IPS-20b (cell line): Measurements from ENCODE around the gene ABR.
"Not testable (repeated sequence)": the region's sequence is repeated elsewhere in the genome, so short reads cannot be mapped to it uniquely, and the experiment has no call there.

ENCODE experiments used
- H3K27ac ChIP-seq: one replicate; pipeline ENCODE4 v1.5.1; 2013; ENCODE audit warnings: low read length
- H3K27me3 ChIP-seq: 2 replicates; pipeline ENCODE4 v1.6.1; 2013; ENCODE audit warnings: mild to moderate bottlenecking, low read length, inconsistent platforms; ENCODE audit not compliant: insufficient read depth
- H3K36me3 ChIP-seq: 2 replicates; pipeline ENCODE4 v1.6.1; 2013; ENCODE audit warnings: low read depth, mild to moderate bottlenecking, inconsistent platforms, low read length, moderate library complexity; ENCODE audit not compliant: insufficient read depth
- H3K4me1 ChIP-seq: 2 replicates; pipeline ENCODE4 v1.6.1; 2013; ENCODE audit warnings: mild to moderate bottlenecking, control low read depth, inconsistent platforms, low read length, moderate library complexity; ENCODE audit not compliant: insufficient read depth
- H3K4me3 ChIP-seq: 2 replicates; pipeline ENCODE4 v1.5.1; 2013; ENCODE audit warnings: mild to moderate bottlenecking, low read length, inconsistent platforms
- H3K9ac ChIP-seq: 2 replicates; pipeline ENCODE4 v1.6.1; 2013; ENCODE audit warnings: low read depth, mild to moderate bottlenecking, inconsistent platforms, low read length, moderate library complexity
- H3K9me3 ChIP-seq: 2 replicates; pipeline ENCODE4 v1.6.1; 2013; ENCODE audit warnings: mild to moderate bottlenecking, low read depth, low read length, inconsistent platforms; ENCODE audit not compliant: insufficient read depth

Gene ABR

GRCh38 chr17:1122533-1123392 lies 57.0 kb downstream of the ABR start:
- H3K4me3 ChIP-seq: no peak overlapping the region
- H3K4me1 ChIP-seq: no peaks in the 10 kb centered on the region; the same call in 1 of the 2 replicates
- H3K9me3 ChIP-seq: no peaks in the 10 kb centered on the region; the same call in 1 of the 2 replicates
- H3K9ac ChIP-seq: no peak overlapping the region
- H3K27me3 ChIP-seq: 0 out of 2 replicates have a peak, but pooled peaks cover 6% of the 10 kb centered on the region
- no peak overlapping the region for H3K27ac ChIP-seq
- no peaks in the 10 kb centered on the region for H3K36me3 ChIP-seq

GRCh38 chr17:1121442-1121817 lies 58.4 kb downstream of the ABR start:
- not testable (repeated sequence) for H3K9me3 ChIP-seq, H3K27me3 ChIP-seq, H3K4me1 ChIP-seq, H3K27ac ChIP-seq, H3K9ac ChIP-seq, H3K36me3 ChIP-seq, H3K4me3 ChIP-seq

GRCh38 chr17:1120596-1121441 lies 59.0 kb downstream of the ABR start:
- 0 out of 2 replicates have a peak, but pooled peaks cover 6% of the 10 kb centered on the region for H3K27me3 ChIP-seq
- H3K9me3 ChIP-seq: no peaks in the 10 kb centered on the region; the same call in 1 of the 2 replicates
- H3K27ac ChIP-seq: no peak overlapping the region
- no peaks in the 10 kb centered on the region for H3K36me3 ChIP-seq
- no peaks in the 10 kb centered on the region; the same call in 1 of the 2 replicates for H3K4me1 ChIP-seq
- H3K9ac ChIP-seq: no peak overlapping the region
- H3K4me3 ChIP-seq: no peak overlapping the region

GRCh38 chr17:1119924-1120323 lies 59.9 kb downstream of the ABR start:
- H3K9me3 ChIP-seq: no peaks in the 10 kb centered on the region; the same call in 1 of the 2 replicates
- no peak overlapping the region for H3K4me3 ChIP-seq
- H3K27ac ChIP-seq: no peak overlapping the region
- H3K9ac ChIP-seq: no peak overlapping the region
- H3K36me3 ChIP-seq: no peaks in the 10 kb centered on the region
- H3K4me1 ChIP-seq: no peaks in the 10 kb centered on the region; the same call in 1 of the 2 replicates
- 0 out of 2 replicates have a peak, but pooled peaks cover 6% of the 10 kb centered on the region for H3K27me3 ChIP-seq

GRCh38 chr17:1116602-1117001 lies 63.2 kb downstream of the ABR start:
- H3K27me3 ChIP-seq: no peaks in the 10 kb centered on the region
- H3K27ac ChIP-seq: no peak overlapping the region

GRCh38 chr17:1112875-1113274 lies 66.9 kb downstream of the ABR start:
- Histone ChIP-seq H3K9ac (no peak overlapping the region), H3K27me3 (peaks cover 10% of the 10 kb centered on the region), H3K27ac (no peak overlapping the region), H3K4me1 (peaks cover 6% of the 10 kb centered on the region; the same call in 1 of the 2 replicates), H3K36me3 (no peaks in the 10 kb centered on the region), H3K4me3 (no peak overlapping the region), H3K9me3 (no peaks in the 10 kb centered on the region)

More at GRCh38 chr17:1116602-1117001, 63.2 kb downstream of the ABR start:
- H3K9me3 ChIP-seq: no peaks in the 10 kb centered on the region; the same call in 1 of the 2 replicates
- H3K4me1 ChIP-seq: no peaks in the 10 kb centered on the region
- H3K9ac ChIP-seq: no peak overlapping the region
- no peak overlapping the region for H3K4me3 ChIP-seq
- no peaks in the 10 kb centered on the region for H3K36me3 ChIP-seq

GRCh38 chr17:1111599-1112443 lies 68.0 kb downstream of the ABR start:
- Histone ChIP-seq H3K4me1 (peaks cover 6% of the 10 kb centered on the region; the same call in 1 of the 2 replicates), H3K36me3 (no peaks in the 10 kb centered on the region), H3K27me3 (peaks cover 16% of the 10 kb centered on the region), H3K9ac (no peak overlapping the region), H3K9me3 (no peaks in the 10 kb centered on the region), H3K27ac (no peak overlapping the region), H3K4me3 (no peak overlapping the region)

- no peak overlapping the region for H3K27ac ChIP-seq
- H3K9me3 ChIP-seq: no peaks in the 10 kb centered on the region
- no peaks in the 10 kb centered on the region for H3K36me3 ChIP-seq
- H3K27me3 ChIP-seq: peaks cover 16% of the 10 kb centered on the region
- H3K9ac ChIP-seq: no peak overlapping the region
- no peak overlapping the region for H3K4me3 ChIP-seq
- H3K4me1 ChIP-seq: peaks cover 6% of the 10 kb centered on the region; the same call in 1 of the 2 replicates
These were observed 68.8 kb downstream of the ABR start for GRCh38 chr17:1110862-1111598.

GRCh38 chr17:1110541-1110861 lies 69.3 kb downstream of the ABR start:
- Histone ChIP-seq H3K4me1 (peaks cover 6% of the 10 kb centered on the region; the same call in 1 of the 2 replicates), H3K36me3 (no peaks in the 10 kb centered on the region), H3K27me3 (peaks cover 16% of the 10 kb centered on the region), H3K9ac (no peak overlapping the region), H3K4me3 (no peak overlapping the region), H3K27ac (no peak overlapping the region), H3K9me3 (no peaks in the 10 kb centered on the region)

GRCh38 chr17:1109606-1110540 lies 69.9 kb downstream of the ABR start:
- Histone ChIP-seq H3K27me3 (peaks cover 16% of the 10 kb centered on the region), H3K4me1 (peaks cover 6% of the 10 kb centered on the region; the same call in 1 of the 2 replicates), H3K36me3 (no peaks in the 10 kb centered on the region), H3K4me3 (peak overlapping the region; percentile 69; the same call in 1 of the 2 replicates), H3K27ac (no peak overlapping the region), H3K9me3 (no peaks in the 10 kb centered on the region), H3K9ac (no peak overlapping the region)
